Measurements from ENCODE around the gene KRT32. TPM values are rescaled to one million over a fixed set of nuclear protein-coding genes. Genes with fewer than 3 reads are reported as not detected.

Gene KRT32
- total and polyA plus RNA-seq, 2 donors from 2014 or later: not detected

- H3K9me3 ChIP-seq (ENCODE audit: control insufficient read depth in 2 of 3, insufficient read depth in 1 of 3, low read length in 3 of 3): no peaks in the 10 kb centered on the region
- no peak for DNase-seq
- H3K9ac ChIP-seq (ENCODE audit: low read length in 3 of 3): no peak within 1 kb of the TSS
- no peaks in the 10 kb centered on the region for H3K36me3 ChIP-seq (ENCODE audit: control insufficient read depth in 2 of 3, insufficient read depth in 3 of 3, low read length in 3 of 3)
- no peak within 1 kb of the TSS for H3K4me3 ChIP-seq (ENCODE audit: low read length in 3 of 3)
- H3K4me1 ChIP-seq (ENCODE audit: control insufficient read depth in 2 of 3, insufficient read depth in 2 of 3, low read depth in 1 of 3, low read length in 3 of 3): peaks cover 0 to 6% (median 0%) of the 10 kb centered on the region in 3 donors
- TF ChIP-seq CTCF (IDR thresholded peaks at IDR 0.05; ENCODE audit: borderline replicate concordance, extremely low read depth, insufficient read depth): no peak
- no peak for FAIRE-seq
- no peaks in the 10 kb centered on the region for H3K27me3 ChIP-seq (ENCODE audit: control insufficient read depth, insufficient read depth, low read length)
- no peak within 1 kb of the TSS for H3K27ac ChIP-seq (ENCODE audit: low read depth in 2 of 2, low read length in 2 of 2)
- intact Hi-C loops (cut with DNase I): no loop called here
These were observed 22.3 kb upstream of the KRT32 start, which contains the start of gene KRT36 for GRCh38 chr17:41489531-41489930. Gene KRT36, minus strand, starts transcription at chr17:41489910. Its CDS starts 46 bp downstream, at chr17:41489864.

- Histone ChIP-seq H3K4me1 (ENCODE audit: control insufficient read depth in 2 of 3, insufficient read depth in 2 of 3, low read depth in 1 of 3, low read length in 3 of 3) (no peaks in the 10 kb centered on the region), H3K9me3 (ENCODE audit: control insufficient read depth in 2 of 3, insufficient read depth in 1 of 3, low read length in 3 of 3) (no peaks in the 10 kb centered on the region), H3K4me3 (ENCODE audit: low read length in 3 of 3) (no peak overlapping the region), H3K36me3 (ENCODE audit: control insufficient read depth in 2 of 3, insufficient read depth in 3 of 3, low read length in 3 of 3) (no peaks in the 10 kb centered on the region), H3K27me3 (ENCODE audit: control insufficient read depth, insufficient read depth, low read length) (no peaks in the 10 kb centered on the region), H3K27ac (ENCODE audit: low read depth in 2 of 2, low read length in 2 of 2) (no peak overlapping the region), H3K9ac (ENCODE audit: low read length in 3 of 3) (no peak overlapping the region)
- no peak for FAIRE-seq
- no peak for DNase-seq
- intact Hi-C loops (cut with DNase I): no loop called here
- peak; percentile 33 for TF ChIP-seq CTCF (IDR thresholded peaks at IDR 0.05; ENCODE audit: borderline replicate concordance, extremely low read depth, insufficient read depth)
These were observed 19.8 kb upstream of the KRT32 start for GRCh38 chr17:41486809-41487530.

- TF ChIP-seq CTCF (IDR thresholded peaks at IDR 0.05; ENCODE audit: borderline replicate concordance, extremely low read depth, insufficient read depth): no peak
- no peak overlapping the region for H3K9ac ChIP-seq (ENCODE audit: low read length in 3 of 3)
- H3K27me3 ChIP-seq (ENCODE audit: control insufficient read depth, insufficient read depth, low read length): no peaks in the 10 kb centered on the region
- no peak for DNase-seq
- no peak overlapping the region for H3K27ac ChIP-seq (ENCODE audit: low read depth in 2 of 2, low read length in 2 of 2)
- no peaks in the 10 kb centered on the region for H3K4me1 ChIP-seq (ENCODE audit: control insufficient read depth in 2 of 3, insufficient read depth in 2 of 3, low read depth in 1 of 3, low read length in 3 of 3)
- intact Hi-C loops (cut with DNase I): no loop called here
- H3K9me3 ChIP-seq (ENCODE audit: control insufficient read depth in 2 of 3, insufficient read depth in 1 of 3, low read length in 3 of 3): no peaks in the 10 kb centered on the region
- no peak for FAIRE-seq
- H3K36me3 ChIP-seq (ENCODE audit: control insufficient read depth in 2 of 3, insufficient read depth in 3 of 3, low read length in 3 of 3): no peaks in the 10 kb centered on the region
- no peak overlapping the region for H3K4me3 ChIP-seq (ENCODE audit: low read length in 3 of 3)
These were observed 19.1 kb upstream of the KRT32 start for GRCh38 chr17:41486316-41486715.

Measured in kidney (tissue), 14 donors.